H1 (cell line): Measurements from ENCODE around the gene STRN.

Experiments used
- JUN ChIP-seq: IDR thresholded peaks from 2 replicates; pipeline ENCODE4 v1.6.1; 2011; ENCODE audit warnings: low read depth, mild to moderate bottlenecking, improper control_type of control experiment, low read length
- MAFK ChIP-seq: IDR thresholded peaks from 2 replicates; pipeline ENCODE4 v1.6.1; 2012; ENCODE audit warnings: low read depth, mild to moderate bottlenecking, improper control_type of control experiment, low read length
- NANOG ChIP-seq: IDR thresholded peaks from 2 replicates; pipeline ENCODE4 v1.6.1; 2011; ENCODE audit warnings: low read length, low read depth, mild to moderate bottlenecking, inconsistent platforms; ENCODE audit not compliant: insufficient read depth, poor library complexity, severe bottlenecking
- PHF8 ChIP-seq: fragments of 200-600 bp; sonication (generic); conservative IDR thresholded peaks from 2 replicates; pipeline ENCODE4 v1.7.1; 2012; ENCODE audit warnings: low read depth, mild to moderate bottlenecking, inconsistent platforms, low read length, moderate library complexity
- POLR2A ChIP-seq, 2 experiments: IDR thresholded peaks; 1 replicate in 1 of 2; 2 replicates in 1 of 2; pipeline ENCODE4 v1.6.1; 2011; ENCODE audit warnings: low read depth in 2 of 2, low read length in 2 of 2, mild to moderate bottlenecking in 2 of 2; ENCODE audit errors: control extremely low read depth in 1 of 2
- POLR2AphosphoS5 ChIP-seq: IDR thresholded peaks from 2 replicates; pipeline ENCODE4 v1.6.1; 2011; ENCODE audit warnings: low read depth, low read length
- RFX5 ChIP-seq: IDR thresholded peaks from 2 replicates; pipeline ENCODE4 v1.6.1; 2011; ENCODE audit warnings: low read depth, low read length, improper control_type of control experiment, borderline replicate concordance
- RXRA ChIP-seq: IDR thresholded peaks from 2 replicates; pipeline ENCODE4 v1.6.1; 2011; ENCODE audit warnings: low read depth, mild to moderate bottlenecking, low read length, moderate library complexity; ENCODE audit not compliant: insufficient read depth
- TCF12 ChIP-seq: IDR thresholded peaks from 2 replicates; pipeline ENCODE4 v1.6.1; 2011; ENCODE audit warnings: low read depth, mild to moderate bottlenecking, low read length
- TF ChIP-seq, protein P1 (sequence below), 3 experiments: IDR thresholded peaks; 1 replicate in 2 of 3; 2 replicates in 1 of 3; pipeline versions ENCODE4 v1.5.1 to v1.6.1; 2011; ENCODE audit warnings: low read length in 3 of 3, mild to moderate bottlenecking in 3 of 3, inconsistent platforms in 2 of 3, low read depth in 1 of 3, moderate library complexity in 1 of 3; ENCODE audit not compliant: insufficient read depth in 1 of 3; ENCODE audit errors: control extremely low read depth in 1 of 3
- TF ChIP-seq, protein P2 (sequence below): IDR thresholded peaks from 2 replicates; pipeline ENCODE4 v1.6.1; 2011; ENCODE audit warnings: low read length, improper control_type of control experiment

DNA sequence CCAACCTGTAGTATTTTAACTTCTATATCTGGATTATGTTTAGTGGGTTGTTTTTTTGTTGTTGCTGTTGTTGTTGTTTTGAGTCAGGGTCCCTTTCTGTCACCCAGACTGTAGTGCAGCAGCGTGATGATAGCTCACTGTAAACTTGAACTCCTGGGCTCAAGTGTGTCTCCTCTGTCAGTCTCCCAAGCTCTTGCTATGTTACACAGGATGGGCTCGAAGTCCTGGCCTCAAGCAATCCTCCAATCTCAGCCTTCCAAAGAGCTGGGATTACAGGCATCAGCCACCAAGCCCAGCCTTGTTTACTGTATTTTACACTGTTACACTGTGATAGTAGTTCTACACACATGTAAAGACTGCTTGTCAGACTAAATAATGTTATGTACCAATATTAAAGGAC lies 9.7 kb upstream of the STRN start:
- TF ChIP-seq NANOG (no peak), POLR2AphosphoS5 (no peak), PHF8 (no peak), RXRA (no peak), MAFK (no peak), TCF12 (no peak), JUN (no peak), POLR2A (IDR thresholded peaks at IDR 0.05; ENCODE audit: control extremely low read depth in 1 of 2, low read depth in 2 of 2, low read length in 2 of 2) (no peak), RFX5 (no peak)
- TF ChIP-seq, protein P1, sequence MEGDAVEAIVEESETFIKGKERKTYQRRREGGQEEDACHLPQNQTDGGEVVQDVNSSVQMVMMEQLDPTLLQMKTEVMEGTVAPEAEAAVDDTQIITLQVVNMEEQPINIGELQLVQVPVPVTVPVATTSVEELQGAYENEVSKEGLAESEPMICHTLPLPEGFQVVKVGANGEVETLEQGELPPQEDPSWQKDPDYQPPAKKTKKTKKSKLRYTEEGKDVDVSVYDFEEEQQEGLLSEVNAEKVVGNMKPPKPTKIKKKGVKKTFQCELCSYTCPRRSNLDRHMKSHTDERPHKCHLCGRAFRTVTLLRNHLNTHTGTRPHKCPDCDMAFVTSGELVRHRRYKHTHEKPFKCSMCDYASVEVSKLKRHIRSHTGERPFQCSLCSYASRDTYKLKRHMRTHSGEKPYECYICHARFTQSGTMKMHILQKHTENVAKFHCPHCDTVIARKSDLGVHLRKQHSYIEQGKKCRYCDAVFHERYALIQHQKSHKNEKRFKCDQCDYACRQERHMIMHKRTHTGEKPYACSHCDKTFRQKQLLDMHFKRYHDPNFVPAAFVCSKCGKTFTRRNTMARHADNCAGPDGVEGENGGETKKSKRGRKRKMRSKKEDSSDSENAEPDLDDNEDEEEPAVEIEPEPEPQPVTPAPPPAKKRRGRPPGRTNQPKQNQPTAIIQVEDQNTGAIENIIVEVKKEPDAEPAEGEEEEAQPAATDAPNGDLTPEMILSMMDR (IDR thresholded peaks at IDR 0.05; ENCODE audit: control extremely low read depth in 1 of 3, insufficient read depth in 1 of 3, low read depth in 1 of 3, low read length in 3 of 3): no peak
- TF ChIP-seq, protein P2, sequence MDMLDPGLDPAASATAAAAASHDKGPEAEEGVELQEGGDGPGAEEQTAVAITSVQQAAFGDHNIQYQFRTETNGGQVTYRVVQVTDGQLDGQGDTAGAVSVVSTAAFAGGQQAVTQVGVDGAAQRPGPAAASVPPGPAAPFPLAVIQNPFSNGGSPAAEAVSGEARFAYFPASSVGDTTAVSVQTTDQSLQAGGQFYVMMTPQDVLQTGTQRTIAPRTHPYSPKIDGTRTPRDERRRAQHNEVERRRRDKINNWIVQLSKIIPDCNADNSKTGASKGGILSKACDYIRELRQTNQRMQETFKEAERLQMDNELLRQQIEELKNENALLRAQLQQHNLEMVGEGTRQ: no peak
